Hepatocyte (in vitro differentiated cells): ENCODE data around the gene MEIS2. TPM values are rescaled to one million over a fixed set of nuclear protein-coding genes. Genes with fewer than 3 reads are reported as not detected.

Experiments used
- DNase-seq: peaks from one replicate; pipeline ENCODE4 v3.0.0-alpha.2; 2016; ENCODE audit warnings: low spot score
- H2AFZ ChIP-seq: fragments of 200-600 bp; sonication (generic); 2 replicates; pipeline ENCODE4 v1.6.0; 2016; ENCODE audit warnings: antibody characterized with exemption, mild to moderate bottlenecking
- H3K27ac ChIP-seq: fragments of 200-600 bp; sonication (generic); 2 replicates; pipeline ENCODE4 v1.5.1; 2016; ENCODE audit warnings: mild to moderate bottlenecking
- H3K27me3 ChIP-seq: fragments of 200-600 bp; sonication (generic); 2 replicates; pipeline ENCODE4 v1.6.1; 2016
- H3K36me3 ChIP-seq: fragments of 200-600 bp; sonication (generic); replicated peaks from 2 replicates; pipeline ENCODE4 v1.5.1; 2016; ENCODE audit warnings: low read depth; ENCODE audit not compliant: insufficient read depth
- H3K4me1 ChIP-seq: fragments of 200-600 bp; sonication (generic); 2 replicates; pipeline ENCODE4 v1.5.1; 2016; ENCODE audit warnings: mild to moderate bottlenecking, moderate library complexity; ENCODE audit not compliant: insufficient read depth
- H3K4me2 ChIP-seq: fragments of 200-600 bp; sonication (generic); 2 replicates; pipeline ENCODE4 v1.6.0; 2016
- H3K4me3 ChIP-seq: fragments of 200-600 bp; sonication (generic); 2 replicates; pipeline ENCODE4 v1.5.1; 2016; ENCODE audit warnings: mild to moderate bottlenecking
- H3K79me2 ChIP-seq: fragments of 200-600 bp; sonication (generic); 2 replicates; pipeline ENCODE4 v1.6.0; 2017; ENCODE audit warnings: mild to moderate bottlenecking
- H3K9me2 ChIP-seq: fragments of 200-600 bp; sonication (generic); replicated peaks from 2 replicates; pipeline ENCODE4 v1.6.0; 2017; ENCODE audit warnings: mild to moderate bottlenecking; ENCODE audit not compliant: insufficient read depth
- H3K9me3 ChIP-seq: fragments of 200-600 bp; sonication (generic); 2 replicates; pipeline ENCODE4 v1.5.1; 2016; ENCODE audit warnings: low read depth, mild to moderate bottlenecking
- H4K20me1 ChIP-seq: fragments of 200-600 bp; sonication (generic); 2 replicates; pipeline ENCODE4 v1.6.0; 2016; ENCODE audit warnings: mild to moderate bottlenecking; ENCODE audit not compliant: insufficient read depth, poor library complexity, severe bottlenecking
- EZH2 ChIP-seq: fragments of 200-600 bp; sonication (generic); IDR thresholded peaks from 2 replicates; pipeline ENCODE4 v1.6.1; 2016; ENCODE audit warnings: antibody characterized with exemption, mild to moderate bottlenecking, borderline replicate concordance
- EZH2phosphoT487 ChIP-seq: fragments of 200-600 bp; sonication (generic); IDR thresholded peaks from one replicate; pipeline ENCODE4 v1.6.1; 2018; ENCODE audit warnings: antibody characterized with exemption, mild to moderate bottlenecking, low read depth, moderate library complexity; ENCODE audit not compliant: unreplicated experiment, severe bottlenecking
- WGBS: methylation state at CpG from one replicate; pipeline ENCODE4 v1.1.6; 2016; ENCODE audit warnings: low lambda C conversion rate; ENCODE audit errors: missing lambda C conversion rate; 5-methylcytosine and 5-hydroxymethylcytosine counted together
- polyA plus RNA-seq: library from polyadenylated mRNA; unstranded; fragments of >200 nt; fragmentation: Nextera tagmentation; extraction: Ambion mirVana; gene quantifications from 2 replicates; pipeline ENCODE4 v1.2.1, GENCODE V29; 2016
- total RNA-seq: library from RNA; depleted of rRNA; stranded (reverse); fragments of >200 nt; gene quantifications from 2 replicates; pipeline ENCODE4 v1.2.3, GENCODE V29; 2014
- TF ChIP-seq, protein P1 (sequence below): fragments of 200-600 bp; sonication (generic); IDR thresholded peaks from 2 replicates; pipeline ENCODE4 v1.5.1; 2016; ENCODE audit warnings: antibody characterized with exemption, mild to moderate bottlenecking; ENCODE audit not compliant: poor library complexity

The MEIS2 gene
- total and polyA plus RNA-seq, 2 experiments from 2014 or later, result 20.6 to 33.5 TPM

DNA sequence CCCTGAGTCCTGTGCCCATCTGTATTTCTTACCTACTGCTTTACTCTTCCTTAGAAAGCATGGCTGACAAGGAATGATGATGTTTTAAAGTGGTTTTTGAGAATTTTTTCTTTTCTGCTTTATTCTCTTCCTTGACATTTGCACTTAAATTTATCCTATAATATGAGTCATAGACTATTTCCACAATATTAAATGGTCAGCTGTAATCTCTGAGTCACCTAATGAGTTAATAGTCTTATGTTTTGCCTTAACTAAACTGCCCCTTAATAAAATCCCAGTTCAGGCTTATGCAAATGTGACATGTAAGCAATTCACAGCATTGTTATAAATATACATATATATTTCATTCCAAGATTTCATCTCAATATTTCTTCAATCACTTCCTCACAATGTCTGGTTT is 23.8 kb downstream of the MEIS2 start:
- no peaks in the 10 kb centered on the region for H4K20me1 ChIP-seq
- peaks cover 13% of the 10 kb centered on the region for H3K4me1 ChIP-seq
- no peaks in the 10 kb centered on the region for H3K9me2 ChIP-seq
- H3K27ac ChIP-seq, result no peak overlapping the region
- no peak for DNase-seq
- H3K9me3 ChIP-seq, result no peaks in the 10 kb centered on the region
- H3K79me2 ChIP-seq, result peaks cover 14% of the 10 kb centered on the region
- no peaks in the 10 kb centered on the region for H3K36me3 ChIP-seq
- no peaks in the 10 kb centered on the region for H3K27me3 ChIP-seq
- H3K4me2 ChIP-seq, result no peak overlapping the region
- no peak overlapping the region for H2AFZ ChIP-seq
- H3K4me3 ChIP-seq, result no peak overlapping the region
- TF ChIP-seq, protein P1, sequence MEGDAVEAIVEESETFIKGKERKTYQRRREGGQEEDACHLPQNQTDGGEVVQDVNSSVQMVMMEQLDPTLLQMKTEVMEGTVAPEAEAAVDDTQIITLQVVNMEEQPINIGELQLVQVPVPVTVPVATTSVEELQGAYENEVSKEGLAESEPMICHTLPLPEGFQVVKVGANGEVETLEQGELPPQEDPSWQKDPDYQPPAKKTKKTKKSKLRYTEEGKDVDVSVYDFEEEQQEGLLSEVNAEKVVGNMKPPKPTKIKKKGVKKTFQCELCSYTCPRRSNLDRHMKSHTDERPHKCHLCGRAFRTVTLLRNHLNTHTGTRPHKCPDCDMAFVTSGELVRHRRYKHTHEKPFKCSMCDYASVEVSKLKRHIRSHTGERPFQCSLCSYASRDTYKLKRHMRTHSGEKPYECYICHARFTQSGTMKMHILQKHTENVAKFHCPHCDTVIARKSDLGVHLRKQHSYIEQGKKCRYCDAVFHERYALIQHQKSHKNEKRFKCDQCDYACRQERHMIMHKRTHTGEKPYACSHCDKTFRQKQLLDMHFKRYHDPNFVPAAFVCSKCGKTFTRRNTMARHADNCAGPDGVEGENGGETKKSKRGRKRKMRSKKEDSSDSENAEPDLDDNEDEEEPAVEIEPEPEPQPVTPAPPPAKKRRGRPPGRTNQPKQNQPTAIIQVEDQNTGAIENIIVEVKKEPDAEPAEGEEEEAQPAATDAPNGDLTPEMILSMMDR, result no peak
- no peak for TF ChIP-seq EZH2phosphoT487
- no peak for TF ChIP-seq EZH2

DNA sequence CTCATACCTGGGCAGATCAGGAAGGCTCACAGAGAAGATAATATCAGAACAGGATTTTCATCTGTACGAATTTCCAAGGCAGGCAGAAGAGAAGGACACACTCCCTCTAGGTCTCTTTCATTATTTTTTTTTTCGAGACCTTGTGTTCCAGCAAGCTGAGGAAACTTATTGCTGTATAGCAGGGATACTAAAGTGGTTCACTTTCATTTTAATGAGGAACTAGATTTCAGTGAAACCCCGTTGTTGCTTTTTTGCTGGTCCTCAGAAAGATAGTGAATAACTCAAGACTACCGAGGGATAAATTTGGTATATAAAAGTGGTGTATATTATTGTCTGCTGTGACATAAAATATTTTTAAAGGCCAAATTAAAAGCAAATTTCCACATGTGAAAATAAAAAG is 24.6 kb downstream of the MEIS2 start:
- H3K4me3 ChIP-seq, result no peak overlapping the region
- no peak overlapping the region for H3K4me2 ChIP-seq
- peaks cover 14% of the 10 kb centered on the region for H3K79me2 ChIP-seq
- TF ChIP-seq, protein P1, result no peak
- TF ChIP-seq EZH2, result no peak
- TF ChIP-seq EZH2phosphoT487, result no peak
- peaks cover 10% of the 10 kb centered on the region for H3K4me1 ChIP-seq
- no peaks in the 10 kb centered on the region for H3K9me2 ChIP-seq
- no peaks in the 10 kb centered on the region for H4K20me1 ChIP-seq
- no peak overlapping the region for H3K27ac ChIP-seq
- no peak overlapping the region for H2AFZ ChIP-seq
- DNase-seq, result no peak
- H3K27me3 ChIP-seq, result no peaks in the 10 kb centered on the region
- no peaks in the 10 kb centered on the region for H3K36me3 ChIP-seq
- H3K9me3 ChIP-seq, result no peaks in the 10 kb centered on the region
- WGBS, result 93% methylated on average over 4 of the region's 4 CpGs

DNA sequence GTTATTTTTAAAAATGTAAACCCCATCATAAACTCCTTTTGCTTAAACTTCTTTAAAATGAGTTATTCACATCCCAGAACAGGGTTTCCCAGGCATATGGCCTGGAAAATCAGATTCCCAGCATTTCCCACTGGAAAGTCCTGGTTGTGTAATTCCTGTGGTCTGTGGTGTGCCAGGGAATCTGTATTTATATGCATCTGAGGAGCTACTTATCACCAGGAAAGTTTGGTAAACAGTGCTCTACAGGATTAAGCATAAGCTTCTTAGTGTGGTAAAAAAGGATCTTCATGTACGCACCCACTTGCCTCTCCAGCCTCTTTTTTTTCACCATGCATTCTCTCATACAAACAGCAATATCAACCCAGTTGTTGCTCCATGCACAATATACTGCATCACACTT is 28.2 kb downstream of the MEIS2 start:
- Histone ChIP-seq H3K79me2 (no peaks in the 10 kb centered on the region), H3K4me3 (no peak overlapping the region), H3K36me3 (no peaks in the 10 kb centered on the region), H3K27ac (no peak overlapping the region), H2AFZ (no peak overlapping the region), H4K20me1 (no peaks in the 10 kb centered on the region), H3K4me2 (no peak overlapping the region), H3K9me2 (no peaks in the 10 kb centered on the region), H3K4me1 (no peaks in the 10 kb centered on the region), H3K27me3 (no peaks in the 10 kb centered on the region), H3K9me3 (no peaks in the 10 kb centered on the region)
- no peak for TF ChIP-seq EZH2
- TF ChIP-seq, protein P1, result no peak
- no peak for TF ChIP-seq EZH2phosphoT487
- DNase-seq, result no peak
- 77% methylated on average over 1 of the region's 1 CpG for WGBS

- no peaks in the 10 kb centered on the region for H3K9me3 ChIP-seq
- TF ChIP-seq, protein P1, result no peak
- TF ChIP-seq EZH2phosphoT487 (no peak), EZH2 (no peak)
- H3K36me3 ChIP-seq, result no peaks in the 10 kb centered on the region
- 84% methylated on average over 3 of the region's 3 CpGs for WGBS
- no peaks in the 10 kb centered on the region for H3K9me2 ChIP-seq
- no peaks in the 10 kb centered on the region for H3K27me3 ChIP-seq
- no peak overlapping the region for H2AFZ ChIP-seq
- no peak overlapping the region for H3K27ac ChIP-seq
- H4K20me1 ChIP-seq, result no peaks in the 10 kb centered on the region
- DNase-seq, result no peak
- no peaks in the 10 kb centered on the region for H3K4me1 ChIP-seq
- H3K4me2 ChIP-seq, result no peak overlapping the region
- H3K4me3 ChIP-seq, result no peak overlapping the region
- H3K79me2 ChIP-seq, result no peaks in the 10 kb centered on the region
Observed at GRCh38 chr15:37071134-37071533, 29.2 kb downstream of the MEIS2 start.
